H1 (cell line): Measurements from ENCODE around the gene SLC39A9.

ENCODE experiments used
- BACH1 ChIP-seq: IDR thresholded peaks from 2 replicates; pipeline ENCODE4 v1.6.1; 2012; ENCODE audit warnings: low read length, improper control_type of control experiment
- CHD2 ChIP-seq: IDR thresholded peaks from 2 replicates; pipeline ENCODE4 v1.6.1; 2012; ENCODE audit warnings: low read length, improper control_type of control experiment
- EP300 ChIP-seq, 2 experiments: IDR thresholded peaks; 1 replicate in 1 of 2; 2 replicates in 1 of 2; pipeline ENCODE4 v1.6.1; 2011 to 2012; ENCODE audit warnings: low read depth in 2 of 2, low read length in 2 of 2, mild to moderate bottlenecking in 2 of 2, borderline replicate concordance in 1 of 2, inconsistent platforms in 1 of 2, moderate library complexity in 1 of 2
- POLR2AphosphoS5 ChIP-seq: IDR thresholded peaks from 2 replicates; pipeline ENCODE4 v1.6.1; 2011; ENCODE audit warnings: low read depth, low read length
- RAD21 ChIP-seq, 2 experiments: IDR thresholded peaks in 1 of 2; conservative IDR thresholded peaks in 1 of 2; 2 replicates each; pipeline ENCODE4 v1.6.1; 2011; ENCODE audit warnings: low read depth in 2 of 2, low read length in 2 of 2, improper control_type of control experiment in 1 of 2, inconsistent platforms in 1 of 2, mild to moderate bottlenecking in 1 of 2, moderate library complexity in 1 of 2
- SUZ12 ChIP-seq: fragments of 200-600 bp; sonication (generic); IDR thresholded peaks from 2 replicates; pipeline ENCODE4 v1.6.1; 2012; ENCODE audit warnings: mild to moderate bottlenecking, inconsistent platforms, low read length, moderate library complexity, mixed read lengths
- TAF1 ChIP-seq: IDR thresholded peaks from 2 replicates; pipeline ENCODE4 v1.6.1; 2011; ENCODE audit warnings: mild to moderate bottlenecking, low read depth, low read length
- YY1 ChIP-seq: IDR thresholded peaks from 2 replicates; pipeline ENCODE4 v1.6.1; 2011; ENCODE audit warnings: low read depth, mild to moderate bottlenecking, low read length
- TF ChIP-seq, protein P1 (sequence below), 3 experiments: IDR thresholded peaks; 1 replicate in 2 of 3; 2 replicates in 1 of 3; pipeline versions ENCODE4 v1.5.1 to v1.6.1; 2011; ENCODE audit warnings: low read length in 3 of 3, mild to moderate bottlenecking in 3 of 3, inconsistent platforms in 2 of 3, low read depth in 1 of 3, moderate library complexity in 1 of 3; ENCODE audit not compliant: insufficient read depth in 1 of 3; ENCODE audit errors: control extremely low read depth in 1 of 3

DNA sequence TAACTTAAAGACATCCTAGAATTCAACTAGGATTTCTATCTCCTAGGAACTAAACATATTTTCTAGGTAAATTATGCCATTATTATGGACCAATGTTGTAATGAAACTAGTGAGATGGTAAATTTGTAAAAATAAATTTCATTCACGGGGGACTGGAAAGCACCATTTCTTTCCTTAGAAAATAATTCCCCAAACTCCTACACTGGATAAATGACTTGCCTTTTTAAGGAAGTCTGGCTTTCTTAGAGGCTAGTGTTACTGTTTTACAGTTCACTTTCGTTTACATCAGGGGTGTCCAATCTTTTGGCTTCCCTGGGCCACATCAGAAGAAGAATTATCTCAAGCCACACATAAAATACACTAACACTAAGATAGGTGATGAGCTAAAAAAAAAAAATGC lies 3.3 kb downstream of the SLC39A9 start:
- TF ChIP-seq CHD2: no peak
- TF ChIP-seq, protein P1, sequence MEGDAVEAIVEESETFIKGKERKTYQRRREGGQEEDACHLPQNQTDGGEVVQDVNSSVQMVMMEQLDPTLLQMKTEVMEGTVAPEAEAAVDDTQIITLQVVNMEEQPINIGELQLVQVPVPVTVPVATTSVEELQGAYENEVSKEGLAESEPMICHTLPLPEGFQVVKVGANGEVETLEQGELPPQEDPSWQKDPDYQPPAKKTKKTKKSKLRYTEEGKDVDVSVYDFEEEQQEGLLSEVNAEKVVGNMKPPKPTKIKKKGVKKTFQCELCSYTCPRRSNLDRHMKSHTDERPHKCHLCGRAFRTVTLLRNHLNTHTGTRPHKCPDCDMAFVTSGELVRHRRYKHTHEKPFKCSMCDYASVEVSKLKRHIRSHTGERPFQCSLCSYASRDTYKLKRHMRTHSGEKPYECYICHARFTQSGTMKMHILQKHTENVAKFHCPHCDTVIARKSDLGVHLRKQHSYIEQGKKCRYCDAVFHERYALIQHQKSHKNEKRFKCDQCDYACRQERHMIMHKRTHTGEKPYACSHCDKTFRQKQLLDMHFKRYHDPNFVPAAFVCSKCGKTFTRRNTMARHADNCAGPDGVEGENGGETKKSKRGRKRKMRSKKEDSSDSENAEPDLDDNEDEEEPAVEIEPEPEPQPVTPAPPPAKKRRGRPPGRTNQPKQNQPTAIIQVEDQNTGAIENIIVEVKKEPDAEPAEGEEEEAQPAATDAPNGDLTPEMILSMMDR (IDR thresholded peaks at IDR 0.05; ENCODE audit: control extremely low read depth in 1 of 3, insufficient read depth in 1 of 3, low read depth in 1 of 3, low read length in 3 of 3): no peak
- TF ChIP-seq SUZ12: no peak
- no peak for TF ChIP-seq BACH1
- TF ChIP-seq EP300 (IDR thresholded peaks at IDR 0.05; ENCODE audit: borderline replicate concordance in 1 of 2, low read depth in 2 of 2, low read length in 2 of 2): no peak
- TF ChIP-seq TAF1: no peak
- TF ChIP-seq POLR2AphosphoS5: no peak
- no peak for TF ChIP-seq YY1
- no peak for TF ChIP-seq RAD21 (IDR thresholded peaks at IDR 0.05 in 1 of 2, conservative IDR thresholded peaks at IDR 0.05 in 1 of 2; ENCODE audit: low read depth in 2 of 2, low read length in 2 of 2)
